Astrocyte (in vitro differentiated cells and primary cell): ENCODE data around the gene NKG7. TPM values are rescaled to one million over a fixed set of nuclear protein-coding genes. Genes with fewer than 3 reads are reported as not detected.
"Not testable (repeated sequence)": the region's sequence is repeated elsewhere in the genome, so short reads cannot be mapped to it uniquely, and the experiment has no call there.

Experiments used
- DNase-seq: peaks from one replicate; pipeline ENCODE4 v3.0.0-alpha.2; 2010; ENCODE audit warnings: low read depth
- FAIRE-seq: peaks from 2 replicates; lab custom pipeline; 2011; peaks lifted over from hg19 to GRCh38; lab: Jason Lieb, UNC
- H2AFZ ChIP-seq: 2 replicates; pipeline ENCODE4 v1.6.0; 2012; ENCODE audit warnings: low read depth, low read length, inconsistent platforms
- H3K27ac ChIP-seq: 2 replicates; pipeline ENCODE4 v1.5.1; 2011; ENCODE audit warnings: low read depth, low read length, inconsistent platforms
- H3K27me3 ChIP-seq: 2 replicates; pipeline ENCODE4 v1.6.0; 2011; ENCODE audit warnings: low read length, inconsistent platforms; ENCODE audit not compliant: insufficient read depth
- H3K36me3 ChIP-seq: 2 replicates; pipeline ENCODE4 v1.5.1; 2011; ENCODE audit warnings: low read length, inconsistent platforms; ENCODE audit not compliant: insufficient read depth
- H3K4me1 ChIP-seq: 2 replicates; pipeline ENCODE4 v1.5.1; 2011; ENCODE audit warnings: low read length, inconsistent platforms; ENCODE audit not compliant: insufficient read depth
- H3K4me2 ChIP-seq: 2 replicates; pipeline ENCODE4 v1.6.0; 2012; ENCODE audit warnings: low read length, inconsistent platforms
- H3K4me3 ChIP-seq: 2 replicates; pipeline ENCODE4 v1.5.1; 2011; ENCODE audit warnings: low read depth, mild to moderate bottlenecking, low read length, inconsistent platforms; ENCODE audit not compliant: insufficient read depth
- H3K79me2 ChIP-seq: 2 replicates; pipeline ENCODE4 v1.6.0; 2012; ENCODE audit warnings: mild to moderate bottlenecking, low read length, inconsistent platforms; ENCODE audit not compliant: insufficient read depth
- H3K9ac ChIP-seq: 2 replicates; pipeline ENCODE4 v1.6.0; 2012; ENCODE audit warnings: mild to moderate bottlenecking, low read length, inconsistent platforms
- H3K9me3 ChIP-seq: 2 replicates; pipeline ENCODE4 v1.5.1; 2012; ENCODE audit warnings: low read depth, mild to moderate bottlenecking, low read length, inconsistent platforms; ENCODE audit not compliant: insufficient read depth
- H4K20me1 ChIP-seq: 2 replicates; pipeline ENCODE4 v1.6.0; 2012; ENCODE audit warnings: low read length, inconsistent platforms; ENCODE audit not compliant: insufficient read depth
- H3K27ac Mint-ChIP-seq: one replicate; pipeline ENCODE4 v1.8.0; 2021; ENCODE audit warnings: mild to moderate bottlenecking, mixed read lengths; ENCODE audit not compliant: unreplicated experiment
- H3K27me3 Mint-ChIP-seq: one replicate; pipeline ENCODE4 v1.8.0; 2021; ENCODE audit warnings: low read depth, mixed read lengths; ENCODE audit not compliant: unreplicated experiment
- H3K36me3 Mint-ChIP-seq: one replicate; pipeline ENCODE4 v1.8.0; 2021; ENCODE audit warnings: low read depth, mixed read lengths; ENCODE audit not compliant: unreplicated experiment
- H3K4me1 Mint-ChIP-seq: one replicate; pipeline ENCODE4 v1.8.0; 2021; ENCODE audit warnings: low read depth, mixed read lengths; ENCODE audit not compliant: unreplicated experiment
- H3K4me3 Mint-ChIP-seq: one replicate; pipeline ENCODE4 v1.8.0; 2021; ENCODE audit warnings: mild to moderate bottlenecking, moderate library complexity, mixed read lengths; ENCODE audit not compliant: unreplicated experiment
- H3K9me3 Mint-ChIP-seq: one replicate; pipeline ENCODE4 v1.8.0; 2021; ENCODE audit warnings: mild to moderate bottlenecking, mixed read lengths; ENCODE audit not compliant: unreplicated experiment
- EZH2 ChIP-seq: IDR thresholded peaks from 2 replicates; pipeline ENCODE4 v1.6.1; 2012; ENCODE audit warnings: mild to moderate bottlenecking, low read length, inconsistent platforms; ENCODE audit not compliant: insufficient read depth
- total RNA-seq: library from RNA; stranded (reverse); gene quantifications from 2 replicates; pipeline ENCODE4 v1.2.1, GENCODE V29; 2021
- TF ChIP-seq, protein P1 (sequence below): IDR thresholded peaks from 2 replicates; pipeline ENCODE4 v1.5.1; 2011; ENCODE audit warnings: low read depth, mild to moderate bottlenecking, inconsistent platforms, low read length, moderate library complexity; ENCODE audit not compliant: insufficient read depth

The NKG7 gene
- total RNA-seq, 1 donor from 2014 or later, result not detected

DNA sequence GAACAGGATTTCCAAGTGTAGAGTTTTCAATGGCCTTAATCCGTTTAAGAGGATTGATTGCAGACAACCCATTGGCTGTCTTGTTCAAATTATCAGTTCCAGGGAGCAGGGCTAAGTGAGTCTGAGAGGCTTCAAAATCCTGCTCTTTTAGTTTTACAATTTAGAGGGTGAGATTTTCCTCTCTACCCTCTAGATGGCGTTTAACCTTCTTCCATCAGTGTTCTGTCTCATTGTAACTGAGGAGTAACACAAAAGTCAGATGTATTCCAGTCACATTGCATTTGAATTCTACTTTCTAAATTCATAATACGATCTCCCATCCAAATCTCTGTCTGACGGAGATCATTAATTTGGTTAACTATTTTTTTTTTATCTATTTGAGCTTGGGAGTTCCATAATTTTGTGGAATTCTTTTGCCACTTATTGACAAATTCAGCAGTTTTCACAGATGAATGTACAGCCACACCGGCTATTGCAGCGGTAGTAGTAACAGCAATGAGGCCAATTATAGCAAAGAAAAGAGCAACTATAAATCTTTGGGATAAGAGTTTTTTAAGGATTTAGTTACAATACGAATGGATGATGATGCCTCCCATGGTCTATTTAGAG, 25.7 kb upstream of the NKG7 start:
- H3K36me3 Mint-ChIP-seq, result no peaks in the 10 kb centered on the region
- no peaks in the 10 kb centered on the region for H4K20me1 ChIP-seq
- DNase-seq, result no peak
- H3K4me3 ChIP-seq, result no peak overlapping the region
- no peak overlapping the region for H3K4me3 Mint-ChIP-seq
- TF ChIP-seq EZH2, result no peak
- TF ChIP-seq, protein P1, sequence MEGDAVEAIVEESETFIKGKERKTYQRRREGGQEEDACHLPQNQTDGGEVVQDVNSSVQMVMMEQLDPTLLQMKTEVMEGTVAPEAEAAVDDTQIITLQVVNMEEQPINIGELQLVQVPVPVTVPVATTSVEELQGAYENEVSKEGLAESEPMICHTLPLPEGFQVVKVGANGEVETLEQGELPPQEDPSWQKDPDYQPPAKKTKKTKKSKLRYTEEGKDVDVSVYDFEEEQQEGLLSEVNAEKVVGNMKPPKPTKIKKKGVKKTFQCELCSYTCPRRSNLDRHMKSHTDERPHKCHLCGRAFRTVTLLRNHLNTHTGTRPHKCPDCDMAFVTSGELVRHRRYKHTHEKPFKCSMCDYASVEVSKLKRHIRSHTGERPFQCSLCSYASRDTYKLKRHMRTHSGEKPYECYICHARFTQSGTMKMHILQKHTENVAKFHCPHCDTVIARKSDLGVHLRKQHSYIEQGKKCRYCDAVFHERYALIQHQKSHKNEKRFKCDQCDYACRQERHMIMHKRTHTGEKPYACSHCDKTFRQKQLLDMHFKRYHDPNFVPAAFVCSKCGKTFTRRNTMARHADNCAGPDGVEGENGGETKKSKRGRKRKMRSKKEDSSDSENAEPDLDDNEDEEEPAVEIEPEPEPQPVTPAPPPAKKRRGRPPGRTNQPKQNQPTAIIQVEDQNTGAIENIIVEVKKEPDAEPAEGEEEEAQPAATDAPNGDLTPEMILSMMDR, result peak; percentile 16
- no peak overlapping the region for H3K27ac Mint-ChIP-seq
- H3K27ac ChIP-seq, result no peak overlapping the region
- H3K9ac ChIP-seq, result no peak overlapping the region
- FAIRE-seq, result no peak
- peaks cover 9% of the 10 kb centered on the region for H3K4me1 Mint-ChIP-seq
- H3K27me3 Mint-ChIP-seq, result no peaks in the 10 kb centered on the region
- peaks cover 21% of the 10 kb centered on the region for H3K9me3 Mint-ChIP-seq
- H3K27me3 ChIP-seq, result no peaks in the 10 kb centered on the region
- no peaks in the 10 kb centered on the region for H3K79me2 ChIP-seq
- H2AFZ ChIP-seq, result no peak overlapping the region
- no peak overlapping the region for H3K4me2 ChIP-seq
- peaks cover 7% of the 10 kb centered on the region for H3K9me3 ChIP-seq
- H3K36me3 ChIP-seq, result no peaks in the 10 kb centered on the region
- H3K4me1 ChIP-seq, result no peaks in the 10 kb centered on the region

- H4K20me1 ChIP-seq, H3K4me1 Mint-ChIP-seq, H3K4me1 ChIP-seq, H3K27me3 Mint-ChIP-seq, H3K79me2 ChIP-seq, DNase-seq, H3K36me3 Mint-ChIP-seq, H3K4me3 ChIP-seq, H3K4me2 ChIP-seq, H3K27me3 ChIP-seq, FAIRE-seq, H3K9me3 ChIP-seq, H3K27ac ChIP-seq, H3K9ac ChIP-seq, H2AFZ ChIP-seq, H3K36me3 ChIP-seq: not testable (repeated sequence)
- peak overlapping the region; percentile 14 for H3K4me3 Mint-ChIP-seq
- H3K9me3 Mint-ChIP-seq, result peaks cover 16% of the 10 kb centered on the region
- peak overlapping the region; percentile 34 for H3K27ac Mint-ChIP-seq
These were observed 25.0 kb upstream of the NKG7 start for GRCh38 chr19:51397453-51397852.

DNA sequence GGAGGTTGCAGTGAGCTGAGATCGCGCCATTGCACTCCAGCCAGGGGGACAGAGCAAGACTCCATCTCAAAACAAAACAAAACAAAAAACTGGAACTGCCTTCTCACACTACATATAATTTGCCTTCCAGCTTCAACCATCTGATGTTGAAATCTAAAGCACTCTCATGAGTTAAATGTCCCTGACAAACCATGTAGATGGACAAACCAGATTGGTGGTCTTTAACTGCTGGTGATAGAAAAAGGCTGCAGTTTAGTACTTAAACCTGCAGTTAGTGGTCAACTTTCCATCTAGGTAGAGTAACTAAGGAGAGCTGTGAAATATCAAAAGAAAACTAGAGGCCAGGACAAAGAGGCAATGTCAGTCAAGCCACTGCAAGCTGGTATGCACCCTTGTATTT, 23.7 kb upstream of the NKG7 start:
- Histone ChIP-seq H3K9ac (no peak overlapping the region), H3K4me3 (no peak overlapping the region), H3K79me2 (no peaks in the 10 kb centered on the region), H3K9me3 (no peaks in the 10 kb centered on the region), H3K4me2 (no peak overlapping the region), H4K20me1 (no peaks in the 10 kb centered on the region), H3K4me1 (no peaks in the 10 kb centered on the region), H3K27ac (no peak overlapping the region), H3K27me3 (no peaks in the 10 kb centered on the region), H3K36me3 (no peaks in the 10 kb centered on the region), H2AFZ (no peak overlapping the region)
- Mint-ChIP-seq H3K36me3 (no peaks in the 10 kb centered on the region), H3K27ac (no peak overlapping the region), H3K27me3 (no peaks in the 10 kb centered on the region), H3K9me3 (peaks cover 5% of the 10 kb centered on the region), H3K4me1 (peaks cover 9% of the 10 kb centered on the region), H3K4me3 (no peak overlapping the region)
- DNase-seq (no peak), FAIRE-seq (no peak)
- TF ChIP-seq EZH2, result no peak
- TF ChIP-seq, protein P1, result no peak
